Naive thymus-derived CD4-positive, alpha-beta T cell (primary cell): ENCODE data around the gene OR11A1. TPM values are rescaled to one million over a fixed set of nuclear protein-coding genes. Genes with fewer than 3 reads are reported as not detected.

Experiments
- ATAC-seq: fragments of 150-1000 bp; cut with Tn5 transposase; 2 replicates; pipeline ENCODE4 v1.10.0; 2021; ENCODE audit warnings: mild to moderate bottlenecking, moderate library complexity
- CTCF ChIA-PET: fragments of 350-600 bp; sonication (Branson Sonifier 250); formaldehyde crosslinking; loops from one replicate; lab custom pipeline; 2021; ENCODE audit warnings: antibody characterized with exemption; lab: Charles Lee
- POLR2A ChIA-PET: fragments of 350-600 bp; sonication (Branson Sonifier 250); formaldehyde crosslinking; loops from one replicate; lab custom pipeline; 2021; ENCODE audit warnings: antibody characterized with exemption, inconsistent platforms; lab: Charles Lee
- DNase-seq, 9 donors: peaks; one replicate each; pipeline versions ENCODE4 v3.0.0 to v3.0.0-alpha.2; 2020 to 2022; ENCODE audit warnings: mixed read lengths in 1 of 9
- H3K27ac ChIP-seq: one replicate; pipeline ENCODE4 v1.7.0; 2013; ENCODE audit warnings: mild to moderate bottlenecking, low read depth, low read length, moderate library complexity
- H3K27me3 ChIP-seq, 2 donors: one replicate each; pipeline ENCODE4 v1.7.0; 2013; ENCODE audit warnings: low read length in 2 of 2, mild to moderate bottlenecking in 2 of 2, moderate library complexity in 2 of 2; ENCODE audit not compliant: control insufficient read depth in 2 of 2, insufficient read depth in 2 of 2
- H3K36me3 ChIP-seq, 3 experiments: 1 replicate in 2 of 3; 2 replicates in 1 of 3; pipeline ENCODE4 v1.7.0; 2013; ENCODE audit warnings: low read length in 3 of 3, mild to moderate bottlenecking in 3 of 3, moderate library complexity in 1 of 3; ENCODE audit not compliant: insufficient read depth in 3 of 3, control insufficient read depth in 2 of 3
- H3K4me1 ChIP-seq, 2 donors: one replicate each; pipeline ENCODE4 v1.7.0; 2013; ENCODE audit warnings: low read length in 2 of 2, mild to moderate bottlenecking in 2 of 2, moderate library complexity in 1 of 2; ENCODE audit not compliant: control insufficient read depth in 2 of 2, insufficient read depth in 2 of 2
- H3K4me3 ChIP-seq: 2 replicates; pipeline ENCODE4 v1.7.0; 2013; ENCODE audit warnings: mild to moderate bottlenecking, low read length
- H3K9me3 ChIP-seq, 3 experiments: 1 replicate in 2 of 3; 2 replicates in 1 of 3; pipeline ENCODE4 v1.7.0; 2013; ENCODE audit warnings: low read length in 3 of 3; ENCODE audit not compliant: control insufficient read depth in 2 of 3
- H3K27ac Mint-ChIP-seq, 9 donors: one replicate each; pipeline ENCODE4 v1.8.0; 2020 to 2022; ENCODE audit warnings: mixed read lengths in 9 of 9, mild to moderate bottlenecking in 8 of 9, moderate library complexity in 5 of 9, inconsistent platforms in 2 of 9
- H3K27me3 Mint-ChIP-seq, 5 donors: one replicate each; pipeline ENCODE4 v1.8.0; 2021 to 2022; ENCODE audit warnings: mixed read lengths in 5 of 5, mild to moderate bottlenecking in 1 of 5
- H3K36me3 Mint-ChIP-seq, 5 donors: one replicate each; pipeline ENCODE4 v1.8.0; 2020 to 2022; ENCODE audit warnings: mixed read lengths in 5 of 5, mild to moderate bottlenecking in 3 of 5, inconsistent platforms in 1 of 5
- H3K4me1 Mint-ChIP-seq, 7 donors: one replicate each; pipeline ENCODE4 v1.8.0; 2020 to 2022; ENCODE audit warnings: mixed read lengths in 7 of 7, mild to moderate bottlenecking in 3 of 7, inconsistent platforms in 1 of 7
- H3K4me3 Mint-ChIP-seq, 10 donors: one replicate each; pipeline ENCODE4 v1.8.0; 2020 to 2022; ENCODE audit warnings: mild to moderate bottlenecking in 10 of 10, mixed read lengths in 10 of 10, moderate library complexity in 6 of 10, inconsistent platforms in 2 of 10
- H3K9me3 Mint-ChIP-seq, 11 donors: one replicate each; pipeline ENCODE4 v1.8.0; 2020 to 2022; ENCODE audit warnings: mixed read lengths in 11 of 11, mild to moderate bottlenecking in 4 of 11, inconsistent platforms in 1 of 11, moderate library complexity in 1 of 11
- intact Hi-C, 2 donors: fragments of 100-400 bp; cut with micrococcal nuclease; formaldehyde crosslinking; loops; one replicate each; pipeline ENCODE4 v1.15.1; 2023
- polyA plus RNA-seq, 2 donors: library from polyadenylated mRNA; unstranded; fragments of 300-500 nt; fragmentation: Illumina TruSeq; gene quantifications; one replicate each; pipeline ENCODE4 v1.2.3, GENCODE V29; 2021
- total RNA-seq, 6 experiments: library from RNA in 5 of 6; stranded (reverse) in 5 of 6; gene quantifications; 1 replicate in 5 of 6; 2 replicates in 1 of 6; pipeline ENCODE4 v1.2.3 and lab custom pipeline; 2021 to 2026

OR11A1 gene
- total and polyA plus RNA-seq, 7 experiments from 2014 or later = not detected

GRCh38 chr6:29376003-29376402 is 80.9 kb downstream of the OR11A1 start:
- DNase-seq = no peak
- no peak overlapping the region for H3K27ac ChIP-seq
- H3K9me3 ChIP-seq = no peaks in the 10 kb centered on the region
- H3K4me1 Mint-ChIP-seq = no peaks in the 10 kb centered on the region
- H3K4me1 ChIP-seq = no peaks in the 10 kb centered on the region
- H3K27ac Mint-ChIP-seq = no peak overlapping the region
- H3K36me3 Mint-ChIP-seq = peaks cover 0 to 4% (median 0%) of the 10 kb centered on the region in 5 donors
- H3K36me3 ChIP-seq = no peaks in the 10 kb centered on the region
- no peaks in the 10 kb centered on the region for H3K27me3 ChIP-seq
- H3K9me3 Mint-ChIP-seq = peaks cover 0 to 6% (median 0%) of the 10 kb centered on the region in 11 donors
- POLR2A ChIA-PET = no interaction called here
- H3K4me3 Mint-ChIP-seq = no peak overlapping the region
- H3K4me3 ChIP-seq = no peak overlapping the region
- CTCF ChIA-PET = no interaction called here
- intact Hi-C loops = no loop called here
- no peak for ATAC-seq
- peaks cover 7 to 70% (median 39%) of the 10 kb centered on the region in 5 donors for H3K27me3 Mint-ChIP-seq

Other genes starting within 250 kb of the OR11A1 start
- gene OR14J1, start 155.4 kb downstream of the OR11A1 start, total RNA-seq = not detected
- gene OR14J1, start 155.4 kb downstream of the OR11A1 start, polyA plus RNA-seq = not detected
- not detected for gene OR5V1, start 88.2 kb downstream of the OR11A1 start, total RNA-seq
- not detected for gene OR5V1, start 88.2 kb downstream of the OR11A1 start, polyA plus RNA-seq
- not detected for gene OR12D3, start 81.8 kb downstream of the OR11A1 start, total RNA-seq
- gene OR12D3, start 81.8 kb downstream of the OR11A1 start, polyA plus RNA-seq = not detected
- not detected for gene OR12D2, start 61.4 kb downstream of the OR11A1 start, total RNA-seq
- gene OR12D2, start 61.4 kb downstream of the OR11A1 start, polyA plus RNA-seq = not detected
- gene OR12D1, start 42.1 kb downstream of the OR11A1 start, total RNA-seq = not detected
- gene OR12D1, start 42.1 kb downstream of the OR11A1 start, polyA plus RNA-seq = not detected
- gene OR10C1, start 17.8 kb downstream of the OR11A1 start, total RNA-seq = not detected
- not detected for gene OR10C1, start 17.8 kb downstream of the OR11A1 start, polyA plus RNA-seq
- not detected for gene OR2H1, start 84 bp upstream of the OR11A1 start, total RNA-seq
- not detected for gene OR2H1, start 84 bp upstream of the OR11A1 start, polyA plus RNA-seq
- not detected for gene MAS1L, start 30.9 kb upstream of the OR11A1 start, total RNA-seq
- gene MAS1L, start 30.9 kb upstream of the OR11A1 start, polyA plus RNA-seq = not detected
- 1 to 10 TPM in 1 of 5 experiments, not detected in 4; 1.9 TPM for gene UBD, start 102.7 kb upstream of the OR11A1 start, total RNA-seq
- not detected for gene UBD, start 102.7 kb upstream of the OR11A1 start, polyA plus RNA-seq
- gene OR2H2, start 128.1 kb upstream of the OR11A1 start, total RNA-seq = not detected
- not detected for gene OR2H2, start 128.1 kb upstream of the OR11A1 start, polyA plus RNA-seq
- gene GABBR1, start 176.1 kb upstream of the OR11A1 start, total RNA-seq = 100 to 1,000 TPM in 1 of 5 experiments, 10 to 100 TPM in 4; 37.0 to 115 (median 61.9) TPM
- gene GABBR1, start 176.1 kb upstream of the OR11A1 start, polyA plus RNA-seq = 1 to 10 TPM; 1.2 to 2.2 TPM
- gene MOG, start 200.0 kb upstream of the OR11A1 start, total RNA-seq = not detected
- gene MOG, start 200.0 kb upstream of the OR11A1 start, polyA plus RNA-seq = not detected
- gene ZFP57, start 224.1 kb upstream of the OR11A1 start, total RNA-seq = 1 to 10 TPM in 2 of 5 experiments, not detected in 3; 1.7 to 2.3 TPM
- 1 to 10 TPM in 1 of 2 donors, not detected in 1; 3.3 TPM for gene ZFP57, start 224.1 kb upstream of the OR11A1 start, polyA plus RNA-seq